ENCODE measurements around the gene VSIR.

The VSIR gene

DNA sequence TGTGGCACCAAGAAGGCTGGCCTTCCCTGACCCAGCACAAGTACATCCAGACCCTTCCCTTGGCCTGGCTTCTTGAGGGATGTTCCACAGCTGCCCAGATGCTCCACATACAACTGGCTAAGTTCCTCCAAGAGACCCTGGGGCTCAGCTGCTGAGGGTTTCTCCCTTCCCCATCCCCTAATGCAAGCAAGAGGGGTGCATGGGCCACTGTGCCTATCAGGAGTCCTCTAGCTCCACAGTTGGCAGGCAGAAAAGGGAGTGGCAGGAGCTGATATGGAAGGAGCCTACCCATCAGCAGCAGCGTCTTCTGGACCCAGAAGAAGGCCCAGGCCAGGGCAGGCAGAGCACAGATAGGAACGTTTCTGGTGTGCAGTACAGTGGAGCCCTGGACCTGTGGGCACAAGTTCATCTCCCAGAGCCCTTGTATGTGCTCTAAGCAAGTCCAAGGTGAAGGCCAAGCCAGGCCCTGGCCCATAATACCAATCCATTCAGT lies 26.2 kb downstream of the VSIR start:
- no peak for DNase-seq (ENCODE audit: low read depth)

DNA sequence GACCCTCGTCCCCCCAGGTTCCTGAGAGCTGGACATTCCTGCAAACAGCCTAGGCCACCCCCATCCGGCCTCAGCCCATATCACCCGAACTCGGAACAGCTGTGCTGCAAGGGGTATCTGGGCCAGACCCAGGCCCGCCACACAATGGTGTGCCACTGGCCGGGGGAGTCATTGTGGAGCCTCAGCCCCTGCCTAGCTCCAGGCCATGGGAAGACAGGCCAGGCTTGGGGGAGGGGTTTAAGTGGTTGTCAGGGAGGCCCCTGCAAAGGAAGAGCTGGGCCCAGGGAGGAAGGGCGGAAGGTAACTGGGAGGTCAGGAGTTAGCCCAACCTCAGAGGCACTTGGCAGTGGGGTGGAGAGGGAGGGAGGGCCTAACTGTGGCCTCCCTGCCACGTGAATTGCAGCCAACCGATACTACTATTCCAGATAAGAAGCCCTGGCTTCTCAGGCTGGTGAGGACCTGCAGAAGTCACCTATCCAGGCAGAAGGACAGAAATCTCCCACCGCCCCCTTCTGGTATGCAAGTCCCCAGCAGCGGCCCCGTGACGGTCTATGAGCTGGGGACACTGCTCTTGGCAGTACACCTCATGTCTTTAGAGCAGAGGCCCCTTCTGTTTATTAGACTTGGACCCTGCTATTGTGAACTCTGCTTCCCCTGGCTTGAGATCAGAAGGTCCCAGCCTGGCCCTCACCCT lies 26.8 kb downstream of the VSIR start:
- DNase-seq (ENCODE audit: low read depth) = no peak

DNA sequence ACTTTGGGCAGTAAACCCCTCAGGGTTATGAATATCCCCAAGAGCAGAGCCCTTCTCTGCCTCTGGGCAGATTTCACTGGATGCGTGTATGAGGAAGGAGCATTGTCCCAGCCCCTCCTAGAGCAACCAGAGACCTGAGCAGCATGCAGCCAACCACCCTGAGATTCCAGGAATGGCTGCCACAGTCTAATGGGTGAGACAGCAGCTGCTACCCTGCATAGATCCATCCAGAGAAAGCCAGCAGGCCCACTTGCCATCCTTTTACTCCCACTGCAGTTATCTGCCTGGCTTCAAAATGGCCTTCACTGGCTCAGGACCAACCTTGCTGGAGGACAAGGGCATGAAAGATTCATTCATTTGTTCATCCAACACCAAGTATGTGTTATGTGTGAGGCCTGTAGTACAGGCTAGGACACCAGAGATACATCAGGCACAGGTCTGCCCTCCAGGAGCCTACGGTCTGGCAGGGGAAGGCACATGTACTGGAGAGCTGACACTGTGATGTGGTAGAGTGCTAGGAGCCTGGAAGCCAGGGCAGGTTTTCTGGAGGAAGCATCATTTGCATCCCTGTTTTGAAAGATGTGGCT lies 27.6 kb downstream of the VSIR start:
- DNase-seq (ENCODE audit: low read depth) = no peak

DNA sequence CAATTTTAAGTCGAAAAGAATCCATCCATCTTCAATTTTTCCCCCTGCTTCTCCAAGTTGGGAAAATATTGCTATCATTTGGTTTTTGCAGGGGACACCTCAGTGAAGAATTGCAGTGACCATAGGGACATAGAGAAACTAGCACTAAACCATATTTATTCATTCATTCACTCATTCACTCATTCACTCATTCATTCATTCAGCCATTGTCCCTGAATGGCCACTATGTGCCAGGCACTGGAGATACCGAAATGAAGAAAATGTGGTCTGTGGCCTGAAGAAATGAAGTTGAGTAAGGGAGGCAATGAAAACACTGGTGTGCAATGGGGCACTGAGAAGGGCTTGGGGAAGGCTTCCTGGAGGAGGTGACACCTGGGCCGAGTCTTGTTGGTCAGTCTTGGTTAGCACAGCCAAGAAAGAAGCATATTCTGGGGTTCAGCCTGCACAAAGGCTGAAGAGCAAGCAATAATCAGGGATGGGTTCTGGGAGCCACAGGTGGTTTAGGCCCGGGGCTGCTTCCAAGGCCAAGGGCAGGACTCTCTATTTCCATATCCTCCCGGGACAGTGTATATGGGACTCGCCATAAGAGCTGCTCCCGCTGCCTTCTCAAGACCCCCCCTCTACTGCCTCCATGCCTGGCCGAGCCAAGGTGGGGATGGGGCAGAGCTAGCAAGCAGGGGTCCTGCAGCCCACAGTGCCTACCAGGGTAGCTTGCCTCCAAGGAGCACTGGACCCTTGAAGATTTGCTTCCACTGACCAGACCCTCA lies 28.2 kb downstream of the VSIR start:
- no peak for DNase-seq (ENCODE audit: low read depth)

DNA sequence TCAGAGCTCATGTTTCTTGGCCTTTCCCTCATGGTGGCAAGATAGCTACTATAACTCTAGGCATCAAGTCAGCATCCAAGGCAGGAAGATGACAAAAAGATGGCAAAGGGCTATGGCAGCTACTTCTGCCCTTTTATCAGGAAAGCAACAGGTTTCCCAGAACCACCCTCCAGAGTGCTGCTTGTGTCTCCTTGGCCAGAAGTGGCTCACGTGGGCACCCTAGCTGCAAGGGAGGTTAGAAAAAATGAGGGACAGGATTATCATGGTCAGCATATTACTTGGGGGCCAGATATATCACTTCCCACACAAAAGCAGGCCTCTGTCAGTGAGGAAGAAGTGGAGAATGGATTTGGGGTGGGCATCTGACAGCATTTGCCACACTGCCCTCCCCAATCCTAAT lies 29.5 kb downstream of the VSIR start:
- DNase-seq (ENCODE audit: low read depth) = no peak

DNA sequence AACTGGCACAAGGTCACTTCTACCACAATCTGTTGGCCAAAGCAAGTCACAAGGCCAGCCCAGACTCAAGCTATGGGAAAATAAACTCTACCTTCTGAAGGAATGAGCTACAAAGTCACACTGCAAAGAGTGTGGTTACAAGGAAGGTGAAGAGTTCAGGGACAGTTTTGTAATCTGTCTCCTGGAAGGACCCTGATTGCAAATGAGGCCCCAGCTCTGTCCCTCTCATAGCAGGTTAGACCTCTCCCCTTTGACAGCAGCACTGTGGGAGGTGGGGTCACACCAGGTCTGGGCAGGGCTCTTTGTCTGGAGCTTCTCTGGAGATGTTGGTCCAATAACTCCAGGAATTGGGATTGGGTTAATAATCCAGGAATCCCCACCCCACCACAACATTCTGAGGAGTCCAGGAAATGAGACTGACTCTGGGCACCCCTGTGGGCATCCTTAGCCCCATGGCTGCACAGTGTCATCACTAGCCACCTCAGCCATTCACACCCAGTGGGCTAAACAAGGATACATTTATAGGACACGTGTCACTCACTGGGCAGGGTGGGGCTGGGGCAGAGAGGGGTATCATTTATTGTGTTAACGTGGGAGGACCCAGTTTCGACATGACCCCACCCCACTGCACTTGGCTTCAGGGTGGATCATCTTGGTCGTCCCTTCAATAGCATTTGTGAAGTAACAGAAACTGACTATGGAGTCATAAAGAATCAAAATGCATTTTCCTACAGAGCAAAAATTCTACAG lies 30.1 kb downstream of the VSIR start:
- DNase-seq (ENCODE audit: low read depth) = no peak

DNA sequence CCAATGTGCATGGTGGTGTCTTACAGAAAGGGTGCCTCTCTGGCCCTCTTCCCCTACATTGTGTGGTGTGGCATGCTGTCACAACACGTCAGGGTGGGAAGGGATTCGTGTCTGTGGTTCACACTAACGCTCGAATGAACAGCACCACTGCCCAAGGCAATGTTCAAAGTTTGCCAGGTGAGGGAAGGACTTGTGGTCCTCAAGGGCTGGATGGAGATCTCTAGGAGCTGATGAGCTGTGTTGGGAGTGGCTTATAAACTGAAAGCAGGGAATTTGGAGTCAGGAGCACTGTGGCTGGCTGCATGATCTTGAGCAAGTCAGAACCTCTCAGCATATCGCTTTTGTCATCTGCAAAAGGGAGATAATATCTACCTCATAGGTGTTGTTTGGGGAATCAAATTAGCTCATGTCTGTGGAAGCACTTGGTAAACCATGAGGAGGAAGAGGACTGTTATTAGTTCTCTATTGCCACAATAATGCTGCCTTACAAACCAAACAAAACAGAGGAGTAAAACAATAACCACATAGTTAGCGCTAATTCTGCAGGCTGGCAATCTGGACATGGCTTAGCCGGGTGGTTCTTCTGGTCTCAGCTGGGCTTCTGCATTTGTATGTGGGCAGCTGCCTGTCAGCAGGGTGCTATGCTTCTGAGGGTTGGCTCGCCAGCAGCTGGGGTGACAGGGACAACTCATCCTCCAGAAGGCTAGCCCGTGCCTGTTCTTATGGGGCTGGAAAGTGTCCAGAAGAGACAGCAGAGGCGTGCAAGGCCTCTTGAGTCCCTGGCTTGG lies 30.8 kb downstream of the VSIR start:
- no peak for DNase-seq (ENCODE audit: low read depth)

DNA sequence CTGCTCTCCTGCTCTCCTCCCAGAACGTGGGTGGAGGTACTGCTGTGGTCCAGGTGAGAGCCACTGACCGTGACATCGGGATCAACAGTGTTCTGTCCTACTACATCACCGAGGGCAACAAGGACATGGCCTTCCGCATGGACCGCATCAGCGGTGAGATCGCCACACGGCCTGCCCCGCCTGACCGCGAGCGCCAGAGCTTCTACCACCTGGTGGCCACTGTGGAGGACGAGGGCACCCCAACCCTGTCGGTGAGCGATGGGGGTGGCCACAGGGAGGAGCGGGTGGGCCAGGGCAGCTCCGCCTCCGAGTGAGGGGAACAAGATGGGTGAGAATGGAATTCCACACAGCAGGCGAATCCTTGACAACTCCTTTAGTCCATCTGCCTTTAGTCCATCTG lies 31.6 kb downstream of the VSIR start:
- no peak for DNase-seq (ENCODE audit: low read depth)

DNA sequence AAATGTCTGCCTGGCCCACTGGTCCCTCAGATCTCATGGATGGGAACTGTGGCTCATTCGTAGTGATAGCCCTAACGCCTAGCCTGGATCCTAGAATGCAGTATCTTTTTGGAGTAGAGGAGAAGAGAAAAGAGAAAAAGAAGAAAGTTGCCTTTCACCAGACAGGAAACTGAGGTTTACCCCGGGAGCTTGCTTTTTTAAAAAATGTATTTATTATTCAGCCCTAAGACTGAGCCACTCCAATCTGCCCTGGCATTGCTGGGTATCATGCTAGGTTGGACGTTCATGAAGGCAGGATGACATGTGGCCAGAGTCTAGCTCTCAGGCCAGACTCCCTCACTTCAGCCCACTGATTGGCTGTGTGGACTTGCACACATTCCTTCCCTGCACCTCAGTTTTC lies 32.3 kb downstream of the VSIR start:
- DNase-seq (ENCODE audit: low read depth) = no peak

DNA sequence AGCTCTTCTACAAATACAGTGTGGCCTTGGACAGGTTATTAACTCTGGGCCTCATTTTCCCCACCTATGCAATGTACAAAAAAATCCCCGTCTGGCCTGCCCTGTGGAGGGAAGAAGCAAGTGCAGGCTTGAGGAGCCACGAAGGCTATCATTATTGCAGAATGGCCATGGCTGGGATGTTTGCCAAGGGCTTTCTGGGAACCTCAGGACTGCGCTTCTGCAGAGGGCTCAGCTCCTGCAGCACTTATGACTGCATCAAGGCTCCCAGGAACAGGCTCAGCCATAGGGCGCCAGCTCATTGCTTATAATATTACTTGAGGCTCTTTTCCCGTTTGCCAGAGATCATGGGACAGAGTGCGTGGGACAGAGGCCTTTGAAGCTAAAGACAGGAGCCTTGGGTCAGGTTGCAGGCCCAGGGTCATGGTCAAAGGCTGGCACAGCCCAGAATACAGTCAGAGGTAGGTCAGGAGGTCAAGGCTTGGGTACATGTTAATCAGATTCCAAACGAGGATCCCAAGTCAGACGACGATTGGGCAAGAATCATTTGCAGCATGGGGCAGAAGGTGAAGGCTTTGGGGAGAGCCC lies 33.2 kb downstream of the VSIR start:
- DNase-seq (ENCODE audit: low read depth) = peak; percentile 60

DNA sequence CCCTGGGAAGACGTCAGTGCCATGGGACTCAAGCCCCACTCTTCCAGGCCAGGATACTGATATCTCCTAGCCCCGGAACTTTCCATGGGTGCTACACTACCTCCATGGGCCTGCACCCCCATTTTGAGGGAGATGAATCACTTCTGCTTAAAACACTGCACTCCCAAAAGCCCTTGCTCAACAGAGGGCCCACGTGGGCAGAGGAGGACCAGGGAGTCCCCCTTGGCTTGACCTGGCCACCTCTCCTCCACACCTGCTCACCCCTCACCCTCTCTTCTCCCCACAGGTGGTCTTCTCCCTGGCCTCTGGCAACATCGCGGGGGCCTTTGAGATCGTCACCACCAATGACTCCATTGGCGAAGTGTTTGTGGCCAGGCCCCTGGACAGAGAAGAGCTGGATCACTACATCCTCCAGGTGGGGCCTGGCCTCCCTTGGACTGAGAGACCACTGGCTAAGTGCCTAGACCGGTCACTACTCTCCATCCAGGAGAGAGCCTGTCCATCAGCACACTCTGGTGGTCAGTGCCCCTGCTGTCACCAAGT lies 33.9 kb downstream of the VSIR start:
- no peak for DNase-seq (ENCODE audit: low read depth)

DNA sequence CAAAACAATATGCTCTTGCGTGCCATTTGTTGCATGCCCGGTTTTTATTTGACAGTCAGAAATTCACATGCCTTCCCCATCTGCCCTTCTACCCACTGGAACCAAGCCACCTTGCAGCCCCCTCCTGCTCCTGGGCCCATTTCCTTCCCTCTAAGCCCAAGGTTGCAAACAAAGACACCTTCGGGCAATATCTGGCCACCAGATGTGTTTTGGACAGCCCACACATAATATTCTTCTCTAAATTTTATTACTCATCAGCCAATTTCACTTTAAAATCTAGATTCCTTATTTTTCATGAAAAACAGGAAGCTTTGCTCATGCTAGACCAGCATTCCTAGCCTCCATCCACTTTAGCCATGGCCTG lies 35.5 kb downstream of the VSIR start:
- no peak for DNase-seq (ENCODE audit: low read depth)

DNA sequence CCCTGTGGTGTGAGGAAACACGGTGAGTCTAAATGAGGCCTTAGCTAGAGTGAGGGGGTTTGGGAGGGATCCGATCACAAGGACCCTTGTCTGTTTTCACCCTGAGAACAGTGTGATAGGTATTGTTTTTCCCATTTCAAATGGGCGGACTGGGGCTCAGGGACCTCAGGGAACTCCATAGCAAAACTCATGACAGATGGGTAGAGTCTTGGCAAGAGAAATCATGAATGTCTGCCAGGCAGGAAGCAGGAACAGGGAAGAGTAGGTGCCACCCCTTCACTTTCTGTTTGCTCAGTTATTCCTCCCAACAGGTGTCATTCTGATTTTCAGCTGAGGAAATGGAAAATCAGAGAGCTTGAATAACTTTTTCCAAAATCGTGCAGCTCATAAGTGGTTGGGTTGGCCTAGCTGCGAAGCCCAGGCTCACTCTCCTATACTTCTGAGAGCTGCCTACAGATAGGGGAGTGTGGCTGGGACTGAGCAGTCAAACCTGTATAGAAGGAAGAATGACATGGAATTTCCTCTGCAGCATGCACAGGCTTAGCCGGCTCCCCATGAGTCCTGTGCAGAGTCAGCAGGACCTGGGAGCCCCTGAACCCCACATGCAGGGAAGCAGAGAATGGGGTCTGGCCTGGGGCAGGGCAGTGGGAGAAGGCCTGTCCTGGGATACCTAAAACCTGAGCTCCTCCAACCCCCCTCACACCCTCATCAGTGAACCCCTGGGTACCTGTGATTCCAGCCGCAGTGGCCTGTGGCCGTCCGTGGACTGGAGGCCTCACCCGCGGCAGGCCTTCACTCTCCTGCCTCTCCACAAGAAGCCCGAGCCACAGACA lies 36.1 kb downstream of the VSIR start:
- no peak for DNase-seq (ENCODE audit: low read depth)

DNA sequence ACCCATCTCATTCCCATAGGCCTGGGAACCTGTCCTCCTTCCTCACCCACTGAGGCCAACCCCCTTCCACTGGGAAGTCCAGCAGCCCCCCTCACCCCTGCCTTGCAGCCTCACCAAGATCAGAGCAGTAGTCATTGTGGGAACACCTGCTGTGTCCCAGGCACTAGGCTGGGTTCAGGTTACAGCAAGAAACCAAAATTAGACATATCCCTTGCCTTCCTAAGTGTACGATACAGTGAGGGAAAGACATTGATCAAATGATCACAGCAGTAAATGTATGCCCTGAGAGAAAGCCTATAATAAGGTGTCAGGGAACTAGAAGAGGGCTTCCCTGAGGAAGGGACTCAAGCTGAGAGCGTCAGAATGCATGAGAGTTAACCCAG lies 36.8 kb downstream of the VSIR start:
- DNase-seq (ENCODE audit: low read depth) = no peak

DNA sequence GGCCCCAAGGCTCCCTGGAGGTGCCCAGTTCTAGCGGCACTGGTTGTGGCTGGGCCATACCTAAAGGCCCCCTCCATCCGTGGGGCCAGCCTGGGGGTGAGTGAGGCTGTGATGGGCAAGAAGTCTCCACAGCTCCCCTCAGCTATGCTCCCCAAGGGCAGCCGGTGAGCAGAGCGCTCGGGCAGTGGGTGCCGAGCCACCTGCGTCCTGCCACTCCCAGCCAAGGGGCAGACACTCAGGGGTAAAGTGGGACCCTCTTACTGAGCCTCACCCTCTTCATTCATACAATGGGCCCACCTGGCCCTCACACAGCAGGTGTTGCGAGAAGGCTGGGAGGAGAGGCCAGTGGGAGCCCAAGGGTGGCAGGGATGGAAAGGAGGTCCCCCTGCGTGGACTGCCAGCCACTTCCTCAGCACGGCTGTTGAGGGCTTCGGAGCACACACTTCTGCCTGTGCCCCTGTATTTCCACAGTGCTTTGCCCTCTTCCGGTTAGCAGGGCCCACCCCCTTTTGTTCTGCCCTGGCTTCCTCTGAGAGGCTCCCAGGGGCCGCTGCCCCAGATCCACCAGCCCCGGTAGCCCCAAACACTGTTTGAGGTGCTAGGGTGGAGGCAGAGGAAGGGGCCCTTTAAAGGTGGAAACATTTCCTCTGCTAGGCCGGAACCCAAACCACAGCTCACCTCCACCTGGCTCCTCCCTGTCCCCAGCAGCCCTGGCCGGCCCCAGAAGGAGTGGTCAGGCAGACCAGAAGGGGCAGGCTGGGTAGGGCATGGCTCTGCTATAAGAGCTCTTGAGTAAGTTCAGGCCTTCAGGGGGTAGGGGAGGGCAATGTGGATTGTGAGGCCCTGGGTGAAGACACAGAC lies 37.4 kb downstream of the VSIR start:
- DNase-seq (ENCODE audit: low read depth) = no peak

DNA sequence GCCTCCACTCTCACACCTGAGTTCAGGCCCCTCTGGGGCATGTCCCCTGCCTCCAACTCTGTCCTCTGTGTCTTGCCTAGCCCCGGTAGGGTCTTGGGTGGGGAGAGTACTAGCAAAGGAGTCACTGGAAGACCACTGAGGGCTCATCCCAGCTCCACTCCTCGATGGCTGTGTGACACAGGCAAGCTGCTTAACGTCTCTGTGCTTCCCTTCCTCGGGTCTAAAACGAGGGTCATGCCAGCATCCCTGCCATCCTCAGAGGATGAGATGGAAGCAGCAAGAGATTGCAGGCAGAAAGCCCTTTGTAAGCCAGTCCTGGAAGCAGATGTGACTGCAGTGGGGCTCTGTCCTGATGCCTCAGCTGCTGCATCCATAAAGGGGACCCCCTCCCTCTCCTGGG lies 38.5 kb downstream of the VSIR start:
- no peak for DNase-seq (ENCODE audit: low read depth)

DNA sequence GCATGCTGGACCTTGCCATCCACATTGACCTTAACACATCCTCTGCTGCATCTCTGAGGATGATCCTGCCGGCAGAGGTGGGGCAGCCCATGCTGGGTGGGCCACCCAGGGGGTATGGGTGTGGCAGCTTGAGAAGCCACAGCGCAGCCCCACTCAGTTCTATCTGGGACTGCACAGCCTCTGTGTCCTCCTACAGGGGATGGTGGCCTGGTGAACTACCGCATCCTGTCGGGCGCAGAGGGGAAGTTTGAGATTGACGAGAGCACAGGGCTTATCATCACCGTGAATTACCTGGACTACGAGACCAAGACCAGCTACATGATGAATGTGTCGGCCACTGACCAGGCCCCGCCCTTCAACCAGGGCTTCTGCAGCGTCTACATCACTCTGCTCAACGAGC lies 41.5 kb downstream of the VSIR start:
- DNase-seq (ENCODE audit: low read depth) = no peak

DNA sequence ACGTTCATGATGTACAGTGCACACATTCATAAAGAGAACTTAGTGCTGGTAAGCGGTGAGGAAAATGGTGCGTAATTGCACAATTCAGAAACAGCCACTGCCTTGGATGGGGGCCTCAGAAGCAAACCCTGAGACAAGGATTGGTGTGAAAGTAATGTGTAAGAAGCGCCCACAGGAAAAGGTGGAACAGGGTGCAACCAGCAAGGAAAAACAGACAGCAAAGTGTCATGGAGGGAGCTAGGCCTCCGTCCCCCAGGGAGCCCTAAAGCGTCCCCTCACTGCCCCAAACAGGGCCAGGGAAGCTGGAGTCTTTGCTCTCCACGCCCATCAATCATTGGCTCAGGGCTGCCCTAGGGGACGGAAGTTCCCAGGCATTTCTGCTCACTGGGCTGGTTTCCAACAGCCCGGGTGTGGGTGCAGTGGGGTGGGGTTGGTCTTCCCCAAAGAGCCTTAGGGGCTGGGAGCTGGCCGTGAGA lies 44.1 kb downstream of the VSIR start:
- peak; percentile 45 for DNase-seq (ENCODE audit: low read depth)

Data from ELR (cell line).